ENCODE measurements around the gene ADIG. TPM values are rescaled to one million over a fixed set of nuclear protein-coding genes. Genes with fewer than 3 reads are reported as not detected.
A peak's percentile ranks its signal among the peaks of the same experiment; 100 is the strongest.

Gene ADIG
- polyA plus RNA-seq, 2 donors: not detected

- Histone ChIP-seq H3K4me1 (ENCODE audit: control insufficient read depth in 2 of 2, insufficient read depth in 2 of 2, low read length in 1 of 2) (no peaks in the 10 kb centered on the region), H3K9me3 (ENCODE audit: control insufficient read depth in 2 of 2, insufficient read depth in 1 of 2, low read depth in 1 of 2, low read length in 1 of 2) (no peaks in the 10 kb centered on the region), H3K27ac (ENCODE audit: low read depth in 2 of 2, low read length in 1 of 2) (no peak overlapping the region), H3K27me3 (ENCODE audit: control insufficient read depth in 1 of 2, insufficient read depth in 2 of 2, low read length in 2 of 2) (peaks cover 0 to 2% of the 10 kb centered on the region in 2 donors), H3K4me3 (ENCODE audit: low read depth in 1 of 2, low read length in 2 of 2) (no peak overlapping the region), H3K36me3 (ENCODE audit: control insufficient read depth in 2 of 2, insufficient read depth in 2 of 2, low read length in 1 of 2) (no peaks in the 10 kb centered on the region)
- WGBS, 2 donors: 82 to 87% methylated on average over 4 of the region's 4 CpGs
Observed at GRCh38 chr20:38609815-38610214, 28.8 kb downstream of the ADIG start.

GRCh38 chr20:38610521-38610920 is 29.5 kb downstream of the ADIG start:
- H3K4me3 ChIP-seq (ENCODE audit: low read depth in 1 of 2, low read length in 2 of 2): no peak overlapping the region
- peak overlapping the region in 1 of 2 donors; percentile 0 for H3K27ac ChIP-seq (ENCODE audit: low read depth in 2 of 2, low read length in 1 of 2)
- 62 to 77% methylated on average over 5 of the region's 5 CpGs for WGBS, 2 donors
- no peaks in the 10 kb centered on the region for H3K4me1 ChIP-seq (ENCODE audit: control insufficient read depth in 2 of 2, insufficient read depth in 2 of 2, low read length in 1 of 2)
- H3K36me3 ChIP-seq (ENCODE audit: control insufficient read depth in 2 of 2, insufficient read depth in 2 of 2, low read length in 1 of 2): no peaks in the 10 kb centered on the region
- H3K27me3 ChIP-seq (ENCODE audit: control insufficient read depth in 1 of 2, insufficient read depth in 2 of 2, low read length in 2 of 2): peaks cover 0 to 2% of the 10 kb centered on the region in 2 donors
- H3K9me3 ChIP-seq (ENCODE audit: control insufficient read depth in 2 of 2, insufficient read depth in 1 of 2, low read depth in 1 of 2, low read length in 1 of 2): no peaks in the 10 kb centered on the region

GRCh38 chr20:38612751-38613515 is 31.9 kb downstream of the ADIG start:
- Histone ChIP-seq H3K36me3 (ENCODE audit: control insufficient read depth in 2 of 2, insufficient read depth in 2 of 2, low read length in 1 of 2) (no peaks in the 10 kb centered on the region), H3K9me3 (ENCODE audit: control insufficient read depth in 2 of 2, insufficient read depth in 1 of 2, low read depth in 1 of 2, low read length in 1 of 2) (no peaks in the 10 kb centered on the region), H3K27me3 (ENCODE audit: control insufficient read depth in 1 of 2, insufficient read depth in 2 of 2, low read length in 2 of 2) (no peaks in the 10 kb centered on the region), H3K4me3 (ENCODE audit: low read depth in 1 of 2, low read length in 2 of 2) (no peak overlapping the region), H3K27ac (ENCODE audit: low read depth in 2 of 2, low read length in 1 of 2) (no peak overlapping the region), H3K4me1 (ENCODE audit: control insufficient read depth in 2 of 2, insufficient read depth in 2 of 2, low read length in 1 of 2) (no peaks in the 10 kb centered on the region)
- WGBS, 2 donors: 55 to 59% methylated on average over 5 of the region's 5 CpGs

- 87 to 90% methylated on average over 15 of the region's 15 CpGs for WGBS, 2 donors
Observed at GRCh38 chr20:38615283-38615682, 34.3 kb downstream of the ADIG start.

GRCh38 chr20:38616457-38616856 is 35.5 kb downstream of the ADIG start:
- H3K36me3 ChIP-seq (ENCODE audit: control insufficient read depth in 2 of 2, insufficient read depth in 2 of 2, low read length in 1 of 2): no peaks in the 10 kb centered on the region

More at GRCh38 chr20:38615283-38615682, 34.3 kb downstream of the ADIG start:
- Histone ChIP-seq H3K27me3 (ENCODE audit: control insufficient read depth in 1 of 2, insufficient read depth in 2 of 2, low read length in 2 of 2) (no peaks in the 10 kb centered on the region), H3K4me1 (ENCODE audit: control insufficient read depth in 2 of 2, insufficient read depth in 2 of 2, low read length in 1 of 2) (no peaks in the 10 kb centered on the region), H3K27ac (ENCODE audit: low read depth in 2 of 2, low read length in 1 of 2) (no peak overlapping the region), H3K36me3 (ENCODE audit: control insufficient read depth in 2 of 2, insufficient read depth in 2 of 2, low read length in 1 of 2) (no peaks in the 10 kb centered on the region), H3K9me3 (ENCODE audit: control insufficient read depth in 2 of 2, insufficient read depth in 1 of 2, low read depth in 1 of 2, low read length in 1 of 2) (no peaks in the 10 kb centered on the region), H3K4me3 (ENCODE audit: low read depth in 1 of 2, low read length in 2 of 2) (no peak overlapping the region)

GRCh38 chr20:38617011-38617829 is 36.2 kb downstream of the ADIG start:
- 55 to 60% methylated on average over 16 of the region's 16 CpGs for WGBS, 2 donors
- H3K36me3 ChIP-seq (ENCODE audit: control insufficient read depth in 2 of 2, insufficient read depth in 2 of 2, low read length in 1 of 2): no peaks in the 10 kb centered on the region
- H3K4me3 ChIP-seq (ENCODE audit: low read depth in 1 of 2, low read length in 2 of 2): no peak overlapping the region
- no peaks in the 10 kb centered on the region for H3K4me1 ChIP-seq (ENCODE audit: control insufficient read depth in 2 of 2, insufficient read depth in 2 of 2, low read length in 1 of 2)
- no peaks in the 10 kb centered on the region for H3K27me3 ChIP-seq (ENCODE audit: control insufficient read depth in 1 of 2, insufficient read depth in 2 of 2, low read length in 2 of 2)
- H3K27ac ChIP-seq (ENCODE audit: low read depth in 2 of 2, low read length in 1 of 2): peak overlapping the region; percentile 71 to 90
- H3K9me3 ChIP-seq (ENCODE audit: control insufficient read depth in 2 of 2, insufficient read depth in 1 of 2, low read depth in 1 of 2, low read length in 1 of 2): no peaks in the 10 kb centered on the region

More at GRCh38 chr20:38616457-38616856, 35.5 kb downstream of the ADIG start:
- H3K4me1 ChIP-seq (ENCODE audit: control insufficient read depth in 2 of 2, insufficient read depth in 2 of 2, low read length in 1 of 2): no peaks in the 10 kb centered on the region
- H3K27me3 ChIP-seq (ENCODE audit: control insufficient read depth in 1 of 2, insufficient read depth in 2 of 2, low read length in 2 of 2): no peaks in the 10 kb centered on the region
- no peak overlapping the region for H3K4me3 ChIP-seq (ENCODE audit: low read depth in 1 of 2, low read length in 2 of 2)
- no peak overlapping the region for H3K27ac ChIP-seq (ENCODE audit: low read depth in 2 of 2, low read length in 1 of 2)
- H3K9me3 ChIP-seq (ENCODE audit: control insufficient read depth in 2 of 2, insufficient read depth in 1 of 2, low read depth in 1 of 2, low read length in 1 of 2): no peaks in the 10 kb centered on the region
- 84 to 87% methylated on average over 4 of the region's 4 CpGs for WGBS, 2 donors

GRCh38 chr20:38617830-38618196 is 36.8 kb downstream of the ADIG start:
- Histone ChIP-seq H3K9me3 (ENCODE audit: control insufficient read depth in 2 of 2, insufficient read depth in 1 of 2, low read depth in 1 of 2, low read length in 1 of 2) (no peaks in the 10 kb centered on the region), H3K4me1 (ENCODE audit: control insufficient read depth in 2 of 2, insufficient read depth in 2 of 2, low read length in 1 of 2) (no peaks in the 10 kb centered on the region), H3K4me3 (ENCODE audit: low read depth in 1 of 2, low read length in 2 of 2) (no peak overlapping the region), H3K27ac (ENCODE audit: low read depth in 2 of 2, low read length in 1 of 2) (peak overlapping the region; percentile 71 to 90), H3K27me3 (ENCODE audit: control insufficient read depth in 1 of 2, insufficient read depth in 2 of 2, low read length in 2 of 2) (no peaks in the 10 kb centered on the region), H3K36me3 (ENCODE audit: control insufficient read depth in 2 of 2, insufficient read depth in 2 of 2, low read length in 1 of 2) (no peaks in the 10 kb centered on the region)
- WGBS, 2 donors: 83 to 87% methylated on average over 4 of the region's 4 CpGs

- WGBS, 2 donors: 61 to 64% methylated on average over 9 of the region's 9 CpGs
Observed at GRCh38 chr20:38620441-38620840, 39.4 kb downstream of the ADIG start.

GRCh38 chr20:38623061-38623460 is 42.1 kb downstream of the ADIG start:
- H3K9me3 ChIP-seq (ENCODE audit: control insufficient read depth in 2 of 2, insufficient read depth in 1 of 2, low read depth in 1 of 2, low read length in 1 of 2): peaks cover 0 to 8% of the 10 kb centered on the region in 2 donors
- H3K36me3 ChIP-seq (ENCODE audit: control insufficient read depth in 2 of 2, insufficient read depth in 2 of 2, low read length in 1 of 2): peaks cover 0 to 3% of the 10 kb centered on the region in 2 donors
- no peak overlapping the region for H3K4me3 ChIP-seq (ENCODE audit: low read depth in 1 of 2, low read length in 2 of 2)
- 66 to 67% methylated on average over 4 of the region's 4 CpGs for WGBS, 2 donors
- H3K27ac ChIP-seq (ENCODE audit: low read depth in 2 of 2, low read length in 1 of 2): no peak overlapping the region
- H3K4me1 ChIP-seq (ENCODE audit: control insufficient read depth in 2 of 2, insufficient read depth in 2 of 2, low read length in 1 of 2): no peaks in the 10 kb centered on the region
- H3K27me3 ChIP-seq (ENCODE audit: control insufficient read depth in 1 of 2, insufficient read depth in 2 of 2, low read length in 2 of 2): no peaks in the 10 kb centered on the region

More at GRCh38 chr20:38620441-38620840, 39.4 kb downstream of the ADIG start:
- Histone ChIP-seq H3K4me3 (ENCODE audit: low read depth in 1 of 2, low read length in 2 of 2) (no peak overlapping the region), H3K27ac (ENCODE audit: low read depth in 2 of 2, low read length in 1 of 2) (no peak overlapping the region), H3K36me3 (ENCODE audit: control insufficient read depth in 2 of 2, insufficient read depth in 2 of 2, low read length in 1 of 2) (no peaks in the 10 kb centered on the region), H3K9me3 (ENCODE audit: control insufficient read depth in 2 of 2, insufficient read depth in 1 of 2, low read depth in 1 of 2, low read length in 1 of 2) (peaks cover 0 to 3% of the 10 kb centered on the region in 2 donors), H3K27me3 (ENCODE audit: control insufficient read depth in 1 of 2, insufficient read depth in 2 of 2, low read length in 2 of 2) (no peaks in the 10 kb centered on the region), H3K4me1 (ENCODE audit: control insufficient read depth in 2 of 2, insufficient read depth in 2 of 2, low read length in 1 of 2) (no peaks in the 10 kb centered on the region)
